Psoas muscle (tissue), 8 donors: ENCODE measurements around the gene IQSEC3. TPM values are rescaled to one million over a fixed set of nuclear protein-coding genes. Genes with fewer than 3 reads are reported as not detected.

Source experiments
- ATAC-seq, 4 donors: fragments of 200-7000 bp; cut with Tn5 transposase; one replicate each; pipeline ENCODE4 v1.9.1; 2020; ENCODE audit warnings: moderate library complexity in 3 of 4, mild to moderate bottlenecking in 2 of 4
- DNase-seq, 2 donors: peaks; one replicate each; pipeline ENCODE4 v3.0.0-alpha.2; 2020
- H3K27ac ChIP-seq: fragments of 200-600 bp; one replicate; pipeline ENCODE4 v1.8.0; 2022
- H3K27me3 ChIP-seq, 3 donors: fragments of 200-600 bp in 1 of 3; one replicate each; pipeline versions ENCODE4 v1.6.1 to v1.8.0; 2013 to 2022; ENCODE audit warnings: low read length in 2 of 3, mild to moderate bottlenecking in 2 of 3, moderate library complexity in 1 of 3; ENCODE audit not compliant: insufficient read depth in 3 of 3
- H3K36me3 ChIP-seq, 2 donors: fragments of 200-600 bp in 1 of 2; one replicate each; pipeline versions ENCODE4 v1.6.1 to v1.8.0; 2013 to 2022; ENCODE audit warnings: low read depth in 1 of 2, mild to moderate bottlenecking in 1 of 2, moderate library complexity in 1 of 2; ENCODE audit not compliant: insufficient read depth in 1 of 2
- H3K4me1 ChIP-seq: fragments of 200-600 bp; one replicate; pipeline ENCODE4 v1.8.0; 2022
- H3K4me3 ChIP-seq: fragments of 200-600 bp; one replicate; pipeline ENCODE4 v1.8.0; 2022; ENCODE audit warnings: mild to moderate bottlenecking
- H3K9me3 ChIP-seq: fragments of 200-600 bp; one replicate; pipeline ENCODE4 v1.8.0; 2022
- CTCF ChIP-seq: fragments of 200-600 bp; IDR thresholded peaks from one replicate; pipeline ENCODE4 v1.8.0; 2022; ENCODE audit warnings: antibody characterized with exemption
- WGBS, 3 donors: extraction: QIAGEN DNeasy Blood & Tissue Kit; methylation state at CpG; one replicate each; pipeline versions ENCODE4 v1.1.6 to v1.1.7; 2013; 5-methylcytosine and 5-hydroxymethylcytosine counted together
- intact Hi-C, 2 donors: fragments of 100-400 bp; cut with DNase I; formaldehyde crosslinking; loops; one replicate each; pipeline versions ENCODE4 v1.11.0 to v1.14.2; 2022
- polyA plus RNA-seq, 3 donors: library from polyadenylated mRNA; stranded (reverse); fragments of 200-250 nt; gene quantifications; one replicate each; pipeline ENCODE4 v1.2.3, GENCODE V29; 2013
- total RNA-seq, 4 donors: library from RNA; stranded (reverse); fragmentation: NEBNext Ultra II Directional in 2 of 4; extraction: Animal tissue kit (Norgen Biotek cat#: 25700) in 2 of 4; gene quantifications; one replicate each; pipeline versions ENCODE4 v1.2.1 to v1.2.4, GENCODE V29; 2021 to 2023
- donor health status: healthy with polysubstance abuse.
- donor health status: DM: no; HTN: no; CAD: no; lungs with moderate emphysema.
- donor health status: Bipolar disorder and iron deficiency.
- donor health status: healthy.
- donor health status: DM: yes; HTN: yes; CAD: no.
- donor health status: DM: no; HTN: no; CAD: no.
- donor health status: DM: no; HTN: no; CAD: no.
- donor health status: DM: yes; HTN: yes; CAD: no.

The IQSEC3 gene
- total and polyA plus RNA-seq, 7 donors = 0.23 to 1.8 (median 0.58) TPM

DNA sequence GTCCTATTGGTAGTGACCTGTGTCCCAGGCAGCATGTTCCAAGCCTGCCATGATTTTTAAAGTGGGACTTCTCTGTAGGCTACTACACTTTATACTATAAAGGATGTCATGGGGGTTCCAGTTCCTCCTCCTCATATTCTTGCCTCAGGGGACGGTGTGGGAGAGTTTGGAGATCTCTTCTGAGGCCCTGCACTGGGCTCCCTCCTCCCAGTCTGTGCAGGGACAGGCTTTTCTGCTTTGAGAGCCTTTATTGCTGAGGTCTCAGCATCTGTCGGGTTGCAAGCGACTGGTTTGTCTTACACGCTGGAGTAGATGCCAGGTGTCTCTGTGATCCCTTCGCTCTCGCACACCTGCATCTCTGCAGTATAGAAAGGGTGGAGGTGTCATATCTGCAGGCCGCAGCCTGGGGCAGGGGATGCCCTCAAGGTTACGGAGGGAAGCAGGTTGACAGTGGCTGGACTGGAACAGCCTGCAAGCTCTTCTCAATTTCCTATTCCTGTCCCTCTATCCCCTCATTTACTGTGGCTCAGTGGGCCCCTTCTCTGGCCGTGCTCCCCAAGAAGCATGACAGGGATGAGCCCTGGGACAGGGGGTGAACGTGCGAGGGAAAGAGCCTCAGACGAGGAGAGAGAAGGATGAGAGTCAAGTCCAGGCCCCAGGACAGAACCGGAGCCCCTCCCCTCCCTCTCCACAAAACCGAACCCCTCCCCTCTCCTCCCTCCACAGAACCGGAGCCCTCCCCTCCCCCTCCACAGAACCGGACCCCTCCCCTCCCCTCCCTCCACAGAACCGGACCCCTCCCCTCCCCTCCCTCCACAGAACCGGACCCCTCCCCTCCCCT, 96.1 kb downstream of the IQSEC3 start:
- DNase-seq (no peak), ATAC-seq (no peak)
- no peaks in the 10 kb centered on the region for H3K36me3 ChIP-seq
- H3K9me3 ChIP-seq = no peaks in the 10 kb centered on the region
- no peaks in the 10 kb centered on the region for H3K4me1 ChIP-seq
- H3K4me3 ChIP-seq = no peak overlapping the region
- H3K27ac ChIP-seq = no peak overlapping the region
- 52 to 70% (median 54%) methylated on average over 13 to 18 of the region's 18 CpGs for WGBS, 3 donors
- intact Hi-C loops = no loop called here
- TF ChIP-seq CTCF = no peak
- H3K27me3 ChIP-seq = peaks cover 0 to 26% (median 4%) of the 10 kb centered on the region in 3 donors

DNA sequence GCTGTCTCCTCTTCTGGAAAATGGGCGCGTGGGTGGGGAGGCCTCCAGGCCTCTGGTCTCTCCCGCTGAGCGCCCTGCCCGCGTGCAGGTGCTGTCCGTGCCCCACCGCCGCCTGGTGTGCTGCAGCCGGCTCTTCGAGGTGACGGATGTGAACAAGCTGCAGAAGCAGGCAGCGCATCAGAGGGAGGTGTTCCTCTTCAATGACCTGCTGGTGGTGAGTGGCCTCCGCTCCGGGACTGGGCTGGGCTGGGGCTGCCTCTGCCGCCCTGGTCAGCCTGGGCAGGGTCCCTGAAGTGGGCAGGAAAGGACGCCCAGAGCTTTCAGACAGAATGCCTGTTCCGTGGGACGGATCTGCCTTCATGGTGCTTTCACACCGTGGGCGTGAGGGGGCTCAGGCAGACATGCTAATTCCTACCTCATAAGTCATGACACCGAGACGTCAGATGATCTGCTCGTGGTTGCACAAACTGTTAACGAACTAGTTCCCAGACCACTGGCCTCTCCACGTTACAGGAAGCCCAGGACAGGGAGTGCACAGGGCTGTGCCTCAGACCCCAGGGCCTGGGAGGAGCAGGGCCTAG, 96.9 kb downstream of the IQSEC3 start:
- Histone ChIP-seq H3K36me3 (no peaks in the 10 kb centered on the region), H3K4me1 (no peaks in the 10 kb centered on the region), H3K9me3 (no peaks in the 10 kb centered on the region), H3K27ac (no peak overlapping the region), H3K27me3 (peaks cover 0 to 26% (median 4%) of the 10 kb centered on the region in 3 donors), H3K4me3 (no peak overlapping the region)
- WGBS, 3 donors = 88 to 91% (median 89%) methylated on average over 25 to 26 of the region's 26 CpGs
- no peak for DNase-seq
- TF ChIP-seq CTCF = no peak
- intact Hi-C loops = no loop called here
- ATAC-seq = no peak

GRCh38 chr12:164207-164606, 97.6 kb downstream of the IQSEC3 start:
- TF ChIP-seq CTCF = no peak
- 68 to 83% (median 76%) methylated on average over 7 of the region's 7 CpGs for WGBS, 3 donors
- H3K4me1 ChIP-seq = no peaks in the 10 kb centered on the region
- no peaks in the 10 kb centered on the region for H3K36me3 ChIP-seq
- no peak for ATAC-seq
- H3K27me3 ChIP-seq = peaks cover 0 to 26% (median 4%) of the 10 kb centered on the region in 3 donors
- no peak overlapping the region for H3K4me3 ChIP-seq
- intact Hi-C loops = no loop called here
- H3K27ac ChIP-seq = no peak overlapping the region
- no peak for DNase-seq
- H3K9me3 ChIP-seq = no peaks in the 10 kb centered on the region

GRCh38 chr12:165862-166368, 99.3 kb downstream of the IQSEC3 start:
- intact Hi-C loops = no loop called here
- DNase-seq (no peak), ATAC-seq (no peak)
- H3K4me3 ChIP-seq = no peak overlapping the region
- peaks cover 0 to 26% (median 2%) of the 10 kb centered on the region in 3 donors for H3K27me3 ChIP-seq
- 90 to 91% (median 90%) methylated on average over 15 of the region's 15 CpGs for WGBS, 3 donors
- no peaks in the 10 kb centered on the region for H3K36me3 ChIP-seq
- H3K27ac ChIP-seq = no peak overlapping the region
- H3K4me1 ChIP-seq = no peaks in the 10 kb centered on the region
- no peaks in the 10 kb centered on the region for H3K9me3 ChIP-seq
- TF ChIP-seq CTCF = no peak
